Loucy (cell line): ENCODE results near the gene STUM.

Experiments
- CTCF ChIP-seq: fragments of 200-600 bp; sonication (generic); conservative IDR thresholded peaks from 2 replicates; pipeline ENCODE4 v1.5.1; 2014; ENCODE audit warnings: mild to moderate bottlenecking, antibody characterized with exemption, low read length
- EZH2phosphoT487 ChIP-seq: fragments of 200-600 bp; IDR thresholded peaks from 2 replicates; pipeline ENCODE4 v1.6.1; 2018; ENCODE audit warnings: antibody characterized with exemption, mild to moderate bottlenecking, moderate library complexity, borderline replicate concordance

- peak; percentile 97 for TF ChIP-seq CTCF
- TF ChIP-seq EZH2phosphoT487: no peak
Measured at GRCh38 chr1:226626577-226626956, 78.0 kb downstream of the STUM start.
